SU-DHL-6 (cell line): ENCODE data around the gene GALNT9.

ENCODE experiments used
- H2AFZ ChIP-seq: fragments of 200-600 bp; sonication (generic); 2 replicates; pipeline ENCODE4 v1.6.1; 2014; ENCODE audit warnings: low read depth, mild to moderate bottlenecking, moderate library complexity, mixed read lengths, antibody characterized with exemption, low read length; ENCODE audit not compliant: severe bottlenecking
- H3F3A ChIP-seq: fragments of 200-600 bp; shearing (Covaris generic); 2 replicates; pipeline ENCODE4 v1.6.0; 2016; ENCODE audit warnings: antibody characterized with exemption, mild to moderate bottlenecking; ENCODE audit not compliant: insufficient read depth
- H3K27ac ChIP-seq: fragments of 200-600 bp; sonication (generic); 2 replicates; pipeline ENCODE4 v1.5.1; 2016; ENCODE audit warnings: low read depth, mild to moderate bottlenecking, low read length, moderate library complexity, mixed read lengths
- H3K27me3 ChIP-seq: fragments of 200-600 bp; sonication (generic), shearing (Covaris generic); 2 replicates; pipeline ENCODE4 v1.6.0; 2014; ENCODE audit warnings: mild to moderate bottlenecking, low read length
- H3K36me3 ChIP-seq: fragments of 200-600 bp; sonication (generic); 2 replicates; pipeline ENCODE4 v1.6.1; 2014; ENCODE audit warnings: mild to moderate bottlenecking, low read length, mixed read lengths
- H3K4me2 ChIP-seq: fragments of 300-600, 200-600 bp; shearing (Covaris generic), sonication (generic); 2 replicates; pipeline ENCODE4 v1.6.0; 2014; ENCODE audit warnings: low read length, low read depth, mild to moderate bottlenecking; ENCODE audit not compliant: poor library complexity, severe bottlenecking
- H3K4me3 ChIP-seq: fragments of 200-600 bp; sonication (generic); 2 replicates; pipeline ENCODE4 v1.5.1; 2014; ENCODE audit warnings: antibody characterized with exemption, low read length, mild to moderate bottlenecking, mixed read lengths; ENCODE audit not compliant: insufficient read depth, poor library complexity, severe bottlenecking
- H3K79me2 ChIP-seq: fragments of 200-600 bp; sonication (generic); 2 replicates; pipeline ENCODE4 v1.6.1; 2014; ENCODE audit warnings: mild to moderate bottlenecking, low read length, moderate library complexity; ENCODE audit not compliant: insufficient read depth
- H3K9ac ChIP-seq: fragments of 200-600 bp; sonication (generic); 2 replicates; pipeline ENCODE4 v1.7.0; 2014; ENCODE audit warnings: mild to moderate bottlenecking, low read length
- H3K9me2 ChIP-seq: fragments of 200-600 bp; sonication (generic); replicated peaks from 2 replicates; pipeline ENCODE4 v1.6.1; 2014; ENCODE audit warnings: low read length; ENCODE audit not compliant: insufficient read depth
- H3K9me3 ChIP-seq: fragments of 200-600 bp; sonication (generic); 2 replicates; pipeline ENCODE4 v1.6.1; 2014; ENCODE audit warnings: low read length, mixed read lengths; ENCODE audit not compliant: insufficient read depth
- H4K20me1 ChIP-seq: fragments of 200-600 bp; sonication (generic); 2 replicates; pipeline ENCODE4 v1.6.1; 2014; ENCODE audit warnings: low read depth, mild to moderate bottlenecking, antibody characterized with exemption, low read length, moderate library complexity, mixed read lengths
- CTCF ChIP-seq: fragments of 200-600 bp; sonication (generic); IDR thresholded peaks from one replicate; pipeline ENCODE4 v1.5.1; 2017; ENCODE audit warnings: antibody characterized with exemption, mild to moderate bottlenecking, low read length, moderate library complexity; ENCODE audit not compliant: insufficient read depth, poor library complexity, severe bottlenecking
- EZH2phosphoT487 ChIP-seq: fragments of 200-600 bp; sonication (generic), shearing (Covaris generic); conservative IDR thresholded peaks from 2 replicates; pipeline ENCODE4 v1.6.1; 2018; ENCODE audit warnings: mild to moderate bottlenecking, antibody characterized with exemption, low read length, moderate library complexity, mixed read lengths

Gene GALNT9

GRCh38 chr12:132161036-132161781 lies 168.2 kb downstream of the GALNT9 start:
- H3K4me3 ChIP-seq, result no peak overlapping the region
- peaks cover 16% of the 10 kb centered on the region for H3F3A ChIP-seq
- H3K79me2 ChIP-seq, result no peaks in the 10 kb centered on the region
- no peaks in the 10 kb centered on the region for H3K9me2 ChIP-seq
- H2AFZ ChIP-seq, result no peak overlapping the region
- no peak for TF ChIP-seq CTCF
- TF ChIP-seq EZH2phosphoT487, result no peak
- H3K27ac ChIP-seq, result no peak overlapping the region
- no peak overlapping the region for H3K4me2 ChIP-seq
- H3K27me3 ChIP-seq, result no peaks in the 10 kb centered on the region
- peaks cover 15% of the 10 kb centered on the region; the same call in 1 of the 2 replicates for H3K9me3 ChIP-seq
- H3K9ac ChIP-seq, result no peak overlapping the region
- H3K36me3 ChIP-seq, result peaks cover 18% of the 10 kb centered on the region
- H4K20me1 ChIP-seq, result no peaks in the 10 kb centered on the region

GRCh38 chr12:132160601-132161035 lies 168.8 kb downstream of the GALNT9 start:
- Histone ChIP-seq H3K9me3 (peaks cover 20% of the 10 kb centered on the region; the same call in 1 of the 2 replicates), H3K4me3 (no peak overlapping the region), H3K9ac (no peak overlapping the region), H3K27me3 (no peaks in the 10 kb centered on the region), H3K4me2 (no peak overlapping the region), H3K36me3 (peaks cover 21% of the 10 kb centered on the region), H3K79me2 (no peaks in the 10 kb centered on the region), H3F3A (peaks cover 18% of the 10 kb centered on the region), H2AFZ (no peak overlapping the region), H3K27ac (no peak overlapping the region), H4K20me1 (no peaks in the 10 kb centered on the region), H3K9me2 (no peaks in the 10 kb centered on the region)
- TF ChIP-seq EZH2phosphoT487 (no peak), CTCF (no peak)

GRCh38 chr12:132160016-132160415 lies 169.4 kb downstream of the GALNT9 start:
- no peaks in the 10 kb centered on the region for H3K79me2 ChIP-seq
- peaks cover 21% of the 10 kb centered on the region for H3K36me3 ChIP-seq
- no peaks in the 10 kb centered on the region for H3K27me3 ChIP-seq
- H3K9me3 ChIP-seq, result peaks cover 20% of the 10 kb centered on the region; the same call in 1 of the 2 replicates
- peaks cover 18% of the 10 kb centered on the region for H3F3A ChIP-seq
- no peak overlapping the region for H3K4me2 ChIP-seq
- TF ChIP-seq EZH2phosphoT487 (no peak), CTCF (no peak)
- no peak overlapping the region for H2AFZ ChIP-seq
- no peak overlapping the region for H3K4me3 ChIP-seq
- H3K9me2 ChIP-seq, result no peaks in the 10 kb centered on the region
- no peak overlapping the region for H3K27ac ChIP-seq
- no peaks in the 10 kb centered on the region for H4K20me1 ChIP-seq
- no peak overlapping the region for H3K9ac ChIP-seq
